H1 (cell line): ENCODE measurements around the gene PPP1R14B. TPM values are rescaled to one million over a fixed set of nuclear protein-coding genes. Genes with fewer than 3 reads are reported as not detected.

Experiments
- CTCF ChIA-PET: fragments of 300-600 bp; sonication (Branson Sonifier 250); formaldehyde crosslinking; loops from one replicate; lab custom pipeline; 2021; ENCODE audit not compliant: partially characterized antibody; lab: Charles Lee
- POLR2A ChIA-PET: fragments of 300-600 bp; sonication (Branson Sonifier 250); formaldehyde crosslinking; loops from one replicate; lab custom pipeline; 2021; ENCODE audit warnings: inconsistent platforms; ENCODE audit not compliant: partially characterized antibody; lab: Charles Lee
- DNase-seq, 2 experiments: peaks; one replicate each; pipeline versions ENCODE4 v3.0.0 to v3.0.0-alpha.2; 2010 to 2022; ENCODE audit warnings: low spot score in 2 of 2, low read depth in 1 of 2, mixed read lengths in 1 of 2
- FAIRE-seq: peaks from 2 replicates; lab custom pipeline; 2011; peaks lifted over from hg19 to GRCh38; lab: Jason Lieb, UNC
- H2AFZ ChIP-seq: 2 replicates; pipeline ENCODE4 v1.8.1; 2012; ENCODE audit warnings: low read length, inconsistent platforms
- H2AK5ac ChIP-seq: 2 replicates; pipeline ENCODE4 v1.6.1; 2013; ENCODE audit warnings: low read depth, low read length
- H2BK120ac ChIP-seq: replicated peaks from 2 replicates; pipeline ENCODE3; 2013; ENCODE audit warnings: low read depth, low read length, inconsistent platforms
- H2BK12ac ChIP-seq: 2 replicates; pipeline ENCODE4 v1.6.1; 2013; ENCODE audit warnings: low read depth, low read length
- H2BK15ac ChIP-seq: 2 replicates; pipeline ENCODE4 v1.6.1; 2013; ENCODE audit warnings: low read length
- H2BK20ac ChIP-seq: 2 replicates; pipeline ENCODE4 v1.6.1; 2013; ENCODE audit warnings: low read length
- H2BK5ac ChIP-seq: 2 replicates; pipeline ENCODE4 v1.6.1; 2013; ENCODE audit warnings: low read depth, low read length
- H3K14ac ChIP-seq: 2 replicates; pipeline ENCODE4 v1.6.1; 2013; ENCODE audit warnings: inconsistent platforms; ENCODE audit not compliant: insufficient read length
- H3K18ac ChIP-seq: 2 replicates; pipeline ENCODE4 v1.6.1; 2013; ENCODE audit warnings: low read length; ENCODE audit errors: extremely low read depth
- H3K23ac ChIP-seq: 2 replicates; pipeline ENCODE4 v1.6.1; 2013; ENCODE audit warnings: inconsistent platforms; ENCODE audit not compliant: insufficient read length
- H3K23me2 ChIP-seq: 2 replicates; pipeline ENCODE4 v1.6.1; 2013; ENCODE audit warnings: low read depth, low read length
- H3K27ac ChIP-seq: 2 replicates; pipeline ENCODE4 v1.6.1; 2011; ENCODE audit warnings: low read depth, low read length, inconsistent platforms
- H3K27me3 ChIP-seq, 4 experiments: replicated peaks in 1 of 4; 1 replicate in 1 of 4; 2 replicates in 3 of 4; pipeline versions ENCODE4 v1.6.1 to v1.8.1; 2011 to 2013; ENCODE audit warnings: low read length in 3 of 4, mild to moderate bottlenecking in 3 of 4, inconsistent platforms in 2 of 4, mixed read lengths in 2 of 4, moderate library complexity in 1 of 4; ENCODE audit not compliant: control insufficient read depth in 3 of 4, insufficient read depth in 3 of 4; ENCODE audit errors: extremely low read depth in 1 of 4
- H3K36me3 ChIP-seq, 4 experiments: 2 replicates each; pipeline versions ENCODE4 v1.6.1 to v1.8.1; 2011 to 2013; ENCODE audit warnings: mild to moderate bottlenecking in 4 of 4, low read length in 3 of 4, moderate library complexity in 2 of 4, control low read depth in 1 of 4, inconsistent platforms in 1 of 4; ENCODE audit not compliant: insufficient read depth in 4 of 4, control insufficient read depth in 2 of 4
- H3K4ac ChIP-seq: replicated peaks from 2 replicates; pipeline ENCODE3; 2013; ENCODE audit warnings: low read length, low read depth, mixed read lengths, inconsistent platforms; ENCODE audit not compliant: insufficient read length
- H3K4me1 ChIP-seq, 4 experiments: replicated peaks in 1 of 4; 1 replicate in 1 of 4; 2 replicates in 3 of 4; pipeline versions ENCODE4 v1.6.1 to v1.8.1; 2011 to 2013; ENCODE audit warnings: low read length in 3 of 4, inconsistent platforms in 2 of 4, mixed read lengths in 1 of 4; ENCODE audit not compliant: insufficient read depth in 4 of 4, control insufficient read depth in 3 of 4
- H3K4me2 ChIP-seq, 2 experiments: 2 replicates each; pipeline versions ENCODE4 v1.6.1 to v1.8.1; 2011 to 2013; ENCODE audit warnings: low read depth in 2 of 2, low read length in 2 of 2, control low read depth in 1 of 2, inconsistent platforms in 1 of 2, mild to moderate bottlenecking in 1 of 2; ENCODE audit not compliant: insufficient read depth in 1 of 2
- H3K4me3 ChIP-seq, 4 experiments: fragments of 200-600, 300-600 bp in 1 of 4; sonication (generic), shearing (Covaris generic), sonication (Bioruptor Twin) in 1 of 4; 2 replicates each; pipeline versions ENCODE4 v1.5.1 to v1.8.1; 2011 to 2016; ENCODE audit warnings: low read length in 4 of 4, low read depth in 3 of 4, control low read depth in 2 of 4, inconsistent platforms in 2 of 4, mild to moderate bottlenecking in 2 of 4, mixed read lengths in 1 of 4, moderate library complexity in 1 of 4; ENCODE audit not compliant: insufficient read depth in 2 of 4; ENCODE audit errors: extremely low read depth in 1 of 4
- H3K56ac ChIP-seq: replicated peaks from 2 replicates; pipeline ENCODE3; 2013; ENCODE audit warnings: low read depth, mild to moderate bottlenecking, mixed read lengths, low read length, inconsistent platforms; ENCODE audit not compliant: insufficient read length
- H3K79me1 ChIP-seq: 2 replicates; pipeline ENCODE4 v1.6.1; 2013; ENCODE audit warnings: low read depth, low read length, control low read depth
- H3K79me2 ChIP-seq, 2 experiments: 2 replicates each; pipeline versions ENCODE4 v1.6.1 to v1.8.1; 2012 to 2013; ENCODE audit warnings: low read length in 2 of 2, mild to moderate bottlenecking in 2 of 2, inconsistent platforms in 1 of 2; ENCODE audit not compliant: insufficient read depth in 2 of 2, control insufficient read depth in 1 of 2
- H3K9ac ChIP-seq, 4 experiments: replicated peaks in 1 of 4; 1 replicate in 1 of 4; 2 replicates in 3 of 4; pipeline versions ENCODE4 v1.6.1 to v1.8.1; 2011 to 2013; ENCODE audit warnings: low read depth in 3 of 4, low read length in 3 of 4, control low read depth in 2 of 4, mild to moderate bottlenecking in 2 of 4, moderate library complexity in 2 of 4, inconsistent platforms in 1 of 4; ENCODE audit errors: extremely low read depth in 1 of 4
- H3K9me3 ChIP-seq, 2 experiments: 2 replicates each; pipeline versions ENCODE4 v1.6.1 to v1.8.1; 2012 to 2013; ENCODE audit warnings: mild to moderate bottlenecking in 2 of 2, moderate library complexity in 2 of 2, control low read depth in 1 of 2, inconsistent platforms in 1 of 2, low read depth in 1 of 2, low read length in 1 of 2, mixed read lengths in 1 of 2; ENCODE audit not compliant: insufficient read depth in 2 of 2
- H4K20me1 ChIP-seq, 2 experiments: replicated peaks in 1 of 2; 2 replicates each; pipeline versions ENCODE3 to v1.8.1; 2011 to 2013; ENCODE audit warnings: inconsistent platforms in 2 of 2, low read length in 2 of 2, mild to moderate bottlenecking in 1 of 2; ENCODE audit not compliant: insufficient read depth in 2 of 2, control insufficient read depth in 1 of 2
- H4K5ac ChIP-seq: 2 replicates; pipeline ENCODE4 v1.6.1; 2013; ENCODE audit warnings: low read length, low read depth, mixed read lengths, inconsistent platforms; ENCODE audit not compliant: insufficient read length
- H4K8ac ChIP-seq: 2 replicates; pipeline ENCODE4 v1.8.0; 2013; ENCODE audit warnings: mild to moderate bottlenecking, moderate library complexity, low read length, inconsistent platforms; ENCODE audit not compliant: insufficient read depth; ENCODE audit errors: extremely low read depth
- H4K91ac ChIP-seq: replicated peaks from 2 replicates; pipeline ENCODE3; 2013; ENCODE audit warnings: low read length, mixed read lengths, inconsistent platforms; ENCODE audit not compliant: insufficient read length
- ATF3 ChIP-seq: IDR thresholded peaks from 2 replicates; pipeline ENCODE4 v1.6.1; 2011; ENCODE audit warnings: low read depth, mild to moderate bottlenecking, low read length; ENCODE audit not compliant: insufficient read depth
- BACH1 ChIP-seq: IDR thresholded peaks from 2 replicates; pipeline ENCODE4 v1.6.1; 2012; ENCODE audit warnings: low read length, improper control_type of control experiment
- BCL11A ChIP-seq, 2 experiments: IDR thresholded peaks; one replicate each; pipeline ENCODE4 v1.6.1; 2011; ENCODE audit warnings: low read depth in 2 of 2, low read length in 2 of 2, mild to moderate bottlenecking in 2 of 2
- GTF2F1 ChIP-seq: IDR thresholded peaks from 2 replicates; pipeline ENCODE4 v1.6.1; 2012; ENCODE audit warnings: low read depth, low read length, improper control_type of control experiment, borderline replicate concordance
- HDAC6 ChIP-seq: IDR thresholded peaks from one replicate; pipeline ENCODE4 v1.7.1; 2012; ENCODE audit warnings: low read depth, mild to moderate bottlenecking, inconsistent platforms, low read length, moderate library complexity
- KDM4A ChIP-seq: IDR thresholded peaks from one replicate; pipeline ENCODE4 v1.7.1; 2012; ENCODE audit warnings: low read depth, mild to moderate bottlenecking, moderate library complexity, low read length, inconsistent platforms; ENCODE audit not compliant: severe bottlenecking
- RXRA ChIP-seq: IDR thresholded peaks from 2 replicates; pipeline ENCODE4 v1.6.1; 2011; ENCODE audit warnings: low read depth, mild to moderate bottlenecking, low read length, moderate library complexity; ENCODE audit not compliant: insufficient read depth
- SUZ12 ChIP-seq: fragments of 200-600 bp; sonication (generic); IDR thresholded peaks from 2 replicates; pipeline ENCODE4 v1.6.1; 2012; ENCODE audit warnings: mild to moderate bottlenecking, inconsistent platforms, low read length, moderate library complexity, mixed read lengths
- WGBS, 2 experiments: shearing (Covaris generic) in 1 of 2; methylation state at CpG; one replicate each; pipeline versions ENCODE4 v1.1.6 to v1.1.7; 2013 to 2015; ENCODE audit warnings: low lambda C conversion rate in 2 of 2, mixed read lengths in 2 of 2, inconsistent platforms in 1 of 2, low coverage in 1 of 2, missing lambda C conversion rate in 1 of 2; ENCODE audit not compliant: insufficient replicate concordance in 2 of 2, insufficient coverage in 1 of 2, insufficient read length in 1 of 2; ENCODE audit errors: extremely low coverage in 1 of 2, missing lambda C conversion rate in 1 of 2; 5-methylcytosine and 5-hydroxymethylcytosine counted together
- polyA plus RNA-seq, 7 experiments: library from polyadenylated mRNA; depleted of rRNA in 3 of 7; stranded (reverse) in 5 of 7; unstranded in 2 of 7; fragments of >200 nt in 5 of 7; fragments of 200-250 nt in 2 of 7; gene quantifications; 1 replicate in 5 of 7; 2 replicates in 1 of 7; 4 replicates in 1 of 7; pipeline versions ENCODE4 v1.2.1 to v1.2.3, GENCODE V29; 2011 to 2013; ENCODE audit warnings: missing spikeins in 2 of 7, mixed read lengths in 2 of 7
- total RNA-seq: library from RNA; stranded (reverse); fragmentation: NEBNext Ultra II Directional; extraction: Animal tissue kit (Norgen Biotek cat#: 25700); gene quantifications from 2 replicates; pipeline ENCODE4 v1.2.1, GENCODE V29; 2021

PPP1R14B gene
- total and polyA plus RNA-seq, 2 of the 8 experiments (the other 6 are each of a cell fraction or from before 2014, with no cell fraction given): 265 to 419 TPM

DNA sequence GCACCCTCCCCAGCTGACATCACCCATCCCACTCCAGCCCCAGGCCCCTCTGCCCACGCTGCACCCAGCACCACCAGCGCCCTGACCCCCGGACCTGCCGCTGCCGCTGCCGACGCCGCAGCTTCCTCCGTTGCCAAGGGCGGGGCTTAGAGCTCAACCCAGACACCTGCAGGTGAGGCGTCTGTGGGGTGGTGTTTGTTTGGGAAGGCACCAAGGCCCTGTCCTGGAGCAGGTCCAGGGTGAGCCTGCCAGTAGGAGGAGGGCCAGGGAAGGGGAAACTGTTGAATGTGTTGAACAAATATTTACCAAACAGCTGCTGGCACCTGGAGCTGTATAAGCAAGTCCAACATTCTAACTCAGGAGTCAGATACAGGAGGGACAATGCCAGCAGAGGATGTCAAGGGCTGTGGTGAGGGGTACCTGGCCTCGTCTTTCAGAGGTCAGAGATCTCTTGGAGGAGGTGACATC lies 9.2 kb downstream of the PPP1R14B start:
- H3K4me3 ChIP-seq: no peak overlapping the region
- H3K9ac ChIP-seq: no peak overlapping the region
- ChIA-PET POLR2A (interaction anchor here (1.0 to 11.9 kb wide), 8 partner anchors 9 to 80 kb away, joined by 3 to 190 read pairs (median 4); partner anchors contain the start of genes FKBP2, PLCB3, PPP1R14B and PRDX5), CTCF (interaction anchor here (0.6 to 8.6 kb wide), 11 partner anchors 9 to 1495 kb away, joined by 3 to 51 read pairs (median 6); partner anchors contain the start of genes FERMT3, NUDT22, PLCB3 and PPP1R14B)
- no peak overlapping the region for H3K23ac ChIP-seq
- peaks cover 0 to 8% of the 10 kb centered on the region in 2 experiments for H4K20me1 ChIP-seq
- no peak overlapping the region for H2BK12ac ChIP-seq
- H3K4me2 ChIP-seq: no peak overlapping the region
- H3K27me3 ChIP-seq: peaks cover 0 to 6% (median 3%) of the 10 kb centered on the region in 4 experiments; a peak in 4 of 7 replicates
- TF ChIP-seq GTF2F1: no peak
- no peak for TF ChIP-seq HDAC6
- TF ChIP-seq KDM4A: no peak
- no peak for TF ChIP-seq BACH1
- no peak for TF ChIP-seq BCL11A (IDR thresholded peaks at IDR 0.05; ENCODE audit: low read depth in 2 of 2, low read length in 2 of 2)
- no peak for TF ChIP-seq SUZ12
- no peak for TF ChIP-seq ATF3
- TF ChIP-seq RXRA: no peak
- peaks cover 0 to 5% (median 1%) of the 10 kb centered on the region in 4 experiments; a peak in 1 of 8 replicates for H3K36me3 ChIP-seq
- H2BK120ac ChIP-seq: no peak overlapping the region
- WGBS, 2 experiments: 94% methylated on average over 11 of the region's 12 CpGs; no CpG with 5 or more reads in 1 of the 2 experiments
- H3K23me2 ChIP-seq: peaks cover 18% of the 10 kb centered on the region
- no peak overlapping the region for H3K27ac ChIP-seq
- H2AK5ac ChIP-seq: no peak overlapping the region
- no peak overlapping the region for H2AFZ ChIP-seq
- peaks cover 0 to 12% (median 6%) of the 10 kb centered on the region in 4 experiments; a peak in 6 of 7 replicates for H3K4me1 ChIP-seq
- H3K56ac ChIP-seq: no peak overlapping the region
- H2BK20ac ChIP-seq: no peak overlapping the region
- FAIRE-seq (no peak), DNase-seq (no peak)
- no peak overlapping the region for H4K8ac ChIP-seq
- no peaks in the 10 kb centered on the region for H3K79me1 ChIP-seq
- no peak overlapping the region for H3K14ac ChIP-seq
- no peak overlapping the region for H2BK5ac ChIP-seq
- H3K4ac ChIP-seq: no peak overlapping the region
- no peaks in the 10 kb centered on the region for H3K9me3 ChIP-seq
- H2BK15ac ChIP-seq: no peak overlapping the region
- H3K18ac ChIP-seq: no peak overlapping the region
- no peak overlapping the region for H4K5ac ChIP-seq
- H4K91ac ChIP-seq: no peak overlapping the region
- H3K79me2 ChIP-seq: peaks cover 0 to 3% of the 10 kb centered on the region in 2 experiments; a peak in 1 of 4 replicates
